Activated CD4-positive, CD25-positive, alpha-beta regulatory T cell treated with anti-CD3 and anti-CD28 coated beads, Interleukin-2, amount 50 U/mL, for 72 hours (primary cell): Measurements from ENCODE around the gene IQUB.
"Not testable (repeated sequence)": the region's sequence is repeated elsewhere in the genome, so short reads cannot be mapped to it uniquely, and the experiment has no call there.

Experiments used
- DNase-seq: peaks from one replicate; pipeline ENCODE4 v3.0.0; 2021

IQUB gene

DNA sequence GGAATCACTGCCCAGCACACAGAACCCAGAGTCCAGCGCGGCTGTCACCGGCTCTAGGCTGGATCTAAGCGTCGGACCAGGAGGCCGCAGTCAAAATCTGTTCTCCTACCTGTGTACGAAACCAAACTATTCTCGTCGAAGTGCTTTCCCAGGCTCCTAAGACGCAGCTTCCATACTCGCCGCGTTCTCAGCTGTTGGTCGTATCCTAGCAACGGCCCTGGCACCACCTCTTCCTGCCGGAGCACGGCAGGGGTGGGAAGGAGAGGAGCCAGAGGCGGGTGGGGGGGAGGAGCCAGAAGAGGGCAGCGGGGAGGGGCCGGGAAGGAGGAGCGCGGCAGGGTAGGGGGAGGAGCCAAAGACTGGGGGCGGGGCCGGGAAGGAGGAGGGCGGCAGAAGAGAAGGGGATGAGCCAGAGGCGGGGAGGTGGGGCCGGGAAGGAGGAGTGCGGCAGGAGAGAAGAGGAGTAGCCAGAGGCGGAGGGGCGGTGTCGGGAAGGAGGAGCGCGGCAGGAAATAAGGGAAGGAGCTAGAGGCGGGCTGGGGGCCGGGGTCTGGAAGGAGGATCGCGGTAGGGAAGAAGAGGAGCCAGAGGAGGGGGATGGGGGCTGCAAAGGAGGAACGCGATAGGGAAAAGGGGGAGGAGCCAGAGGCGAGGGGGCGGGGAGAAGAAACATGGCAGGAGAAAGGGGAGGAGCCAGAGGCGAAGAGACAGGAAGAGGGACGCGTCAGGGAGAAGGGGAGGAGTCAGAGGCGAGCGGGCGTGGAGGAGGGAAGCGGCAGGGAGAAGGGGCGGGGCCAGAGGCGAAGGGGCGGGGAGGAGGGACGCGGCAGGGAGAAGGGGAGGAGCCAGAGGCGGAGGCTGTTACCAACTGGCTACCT is at the start of gene IQUB:
Gene IQUB (minus strand): TSS at position 213 of the 878 bp plus-strand sequence. CDS start 22,255 bp downstream, outside the sequence.
- DNase-seq = peak; percentile 94

DNA sequence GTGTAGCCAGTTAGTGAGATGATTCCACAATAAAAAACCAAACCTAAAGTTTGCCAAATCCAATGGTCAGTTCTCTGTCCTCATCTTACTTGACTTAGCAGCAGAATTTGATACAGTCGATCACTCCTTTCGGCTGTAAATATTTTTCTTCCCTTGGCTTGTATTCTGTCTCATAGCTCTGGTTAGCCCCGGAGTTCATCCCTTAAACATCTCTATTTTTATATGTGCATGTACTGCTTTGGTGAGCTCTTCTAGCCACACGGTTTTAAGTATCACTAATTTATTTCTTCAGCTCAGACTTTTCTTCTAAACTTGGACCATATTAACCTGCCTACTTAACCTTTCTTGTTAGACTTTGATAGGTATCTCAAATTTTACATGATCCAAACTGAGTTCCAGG is 49.4 kb upstream of the IQUB start:
- no peak for DNase-seq

GRCh38 chr7:123581162-123581459 is 46.7 kb upstream of the IQUB start:
- no peak for DNase-seq

DNA sequence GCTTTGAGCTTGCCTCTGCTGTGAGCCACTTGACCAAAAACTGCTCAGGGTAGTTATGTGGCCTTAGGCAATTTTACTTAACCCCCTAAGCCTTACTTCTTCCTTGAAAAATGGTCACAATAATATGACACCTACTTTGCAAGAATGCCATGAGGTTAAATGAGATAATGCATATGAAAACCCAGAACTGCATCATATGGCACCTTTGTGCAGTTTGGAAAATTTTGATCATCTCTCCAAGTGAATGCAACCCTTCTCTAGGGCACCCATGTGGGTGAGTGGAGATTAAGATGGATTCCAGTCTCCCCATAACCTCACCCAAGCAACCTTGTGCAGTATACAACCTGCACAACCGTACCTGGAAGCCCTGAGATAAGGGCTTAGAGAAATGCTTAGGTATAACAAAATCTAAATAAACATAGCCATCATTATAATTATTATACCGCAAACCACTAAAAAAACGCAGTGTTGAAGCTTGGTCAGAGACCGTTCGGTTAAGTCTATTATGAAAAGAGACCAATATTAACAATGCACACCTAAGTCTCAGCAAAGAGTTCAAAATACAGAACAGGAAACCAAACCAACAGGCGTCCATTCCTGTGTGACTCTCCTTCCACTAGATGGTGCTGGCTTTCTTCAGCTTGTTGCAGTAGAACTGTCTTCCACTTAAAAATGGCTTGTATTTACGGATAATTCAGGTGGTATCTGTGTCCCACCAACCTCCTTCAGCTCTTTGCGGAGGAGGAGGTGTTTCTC is 46.2 kb upstream of the IQUB start:
- DNase-seq = no peak

DNA sequence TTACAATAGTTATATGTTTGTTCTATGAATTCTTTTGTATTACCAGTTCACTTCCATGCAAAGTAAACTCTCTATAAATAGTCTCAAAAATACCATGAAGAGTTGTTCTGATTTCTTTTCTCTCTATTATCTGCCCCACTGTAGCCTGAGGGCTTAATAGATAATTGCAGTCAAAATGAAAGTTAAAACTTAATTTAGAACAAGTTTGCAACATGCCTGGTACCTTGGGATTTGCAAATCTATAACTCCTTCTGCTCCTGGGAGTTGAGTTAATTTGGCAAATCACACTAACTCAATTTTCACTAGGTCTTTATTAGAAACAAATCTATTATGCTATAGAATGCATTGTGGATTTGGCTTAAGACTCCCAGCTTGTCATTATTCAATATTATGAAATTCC is 45.0 kb upstream of the IQUB start:
- no peak for DNase-seq

DNA sequence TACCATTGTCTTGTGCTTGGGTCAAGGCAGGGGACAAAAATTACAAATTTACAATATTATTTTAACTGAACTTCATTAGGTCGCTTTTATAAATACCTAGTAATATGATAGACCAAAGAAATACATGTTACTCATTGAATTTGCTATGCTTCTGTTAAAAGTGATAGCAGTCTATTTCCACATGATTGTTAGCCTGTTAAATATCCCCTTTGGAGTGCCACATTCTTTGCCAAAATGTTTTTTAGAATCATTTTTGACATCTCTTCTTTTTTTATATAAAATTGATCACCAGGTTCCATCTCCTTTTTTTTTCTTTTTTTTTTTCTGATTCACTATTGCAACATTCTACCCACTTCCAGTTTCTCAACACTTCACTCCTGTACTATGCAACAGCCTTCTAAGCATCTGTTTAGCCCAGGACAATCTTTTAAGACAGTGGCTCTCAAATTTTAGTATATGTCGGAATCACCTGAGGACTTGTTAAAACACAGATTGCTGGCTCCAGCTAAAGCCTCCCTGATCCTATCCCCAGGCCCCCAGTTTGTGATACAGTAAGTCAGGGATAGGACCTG is 39.6 kb upstream of the IQUB start:
- no peak for DNase-seq

DNA sequence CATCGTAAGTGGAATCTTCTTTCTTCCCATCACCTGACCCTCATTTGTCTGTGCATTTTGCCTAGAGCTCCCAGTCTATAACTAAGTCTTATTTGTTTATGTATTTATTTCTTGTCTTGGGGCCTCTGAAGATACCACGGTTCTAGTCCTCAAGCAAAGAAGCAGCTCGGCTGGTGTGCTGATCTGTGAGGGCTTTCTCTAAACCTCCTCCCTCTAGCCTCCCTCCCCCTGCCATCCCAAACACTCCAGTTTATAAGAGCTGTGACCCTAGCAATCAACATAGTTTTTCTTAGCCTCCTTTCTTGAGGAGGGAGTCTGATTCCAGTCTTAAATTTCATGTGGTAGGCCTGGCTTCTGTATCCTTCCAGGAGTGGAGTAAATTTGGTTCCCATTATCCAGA is 38.9 kb upstream of the IQUB start:
- DNase-seq = no peak

DNA sequence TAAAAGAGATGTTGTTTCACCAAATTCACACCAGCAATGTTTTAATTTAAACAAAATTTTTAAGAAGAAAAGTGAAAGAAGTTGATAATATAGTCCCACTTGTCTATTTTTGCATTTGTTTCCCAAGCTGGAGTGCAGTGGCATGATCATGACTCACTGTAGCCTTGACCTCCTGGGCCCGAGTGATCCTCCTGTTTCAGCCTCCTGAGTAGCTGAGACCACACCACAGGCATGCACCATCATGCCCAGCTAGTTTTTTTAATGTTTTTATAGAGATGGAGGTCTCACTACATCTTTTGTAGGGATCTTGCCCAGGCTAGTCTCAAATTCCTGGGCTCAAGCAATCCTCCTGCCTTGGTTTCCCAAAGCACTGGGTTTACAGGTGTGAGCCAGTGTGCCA is 37.3 kb upstream of the IQUB start:
- DNase-seq = no peak

GRCh38 chr7:123571187-123571586 is 36.8 kb upstream of the IQUB start:
- DNase-seq = no peak

GRCh38 chr7:123570390-123571182 is 36.2 kb upstream of the IQUB start:
- no peak for DNase-seq

DNA sequence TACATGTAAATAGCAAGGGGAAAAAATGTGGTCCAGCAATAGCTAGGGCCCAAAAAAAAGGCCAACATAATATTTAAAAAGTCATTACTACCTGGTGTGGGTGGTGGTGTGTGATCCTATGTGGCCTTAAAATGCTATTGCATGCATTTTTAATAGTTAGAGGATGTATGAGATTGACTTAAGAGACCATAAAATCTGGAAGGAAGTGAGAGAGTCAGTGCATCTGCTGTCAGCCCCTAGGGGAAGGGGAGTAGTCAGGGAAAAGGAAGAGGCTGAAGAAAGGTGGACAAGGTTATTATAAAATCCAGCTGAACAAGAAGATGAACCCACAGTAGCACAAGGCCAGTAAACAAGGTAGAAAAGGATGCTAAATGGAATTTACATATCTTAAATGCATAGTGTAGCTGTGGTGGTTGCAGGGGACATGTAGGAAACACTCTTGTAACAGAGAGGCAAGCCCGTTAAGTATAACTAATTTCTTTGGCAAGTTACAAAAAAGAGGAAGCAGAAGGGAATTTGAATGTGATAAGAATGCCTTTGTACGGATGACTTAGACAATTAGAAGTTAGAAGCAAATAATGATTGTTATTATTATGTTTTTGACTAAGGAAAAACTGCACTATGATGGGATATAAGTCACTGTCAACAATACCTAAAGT is 35.1 kb upstream of the IQUB start:
- DNase-seq = no peak

DNA sequence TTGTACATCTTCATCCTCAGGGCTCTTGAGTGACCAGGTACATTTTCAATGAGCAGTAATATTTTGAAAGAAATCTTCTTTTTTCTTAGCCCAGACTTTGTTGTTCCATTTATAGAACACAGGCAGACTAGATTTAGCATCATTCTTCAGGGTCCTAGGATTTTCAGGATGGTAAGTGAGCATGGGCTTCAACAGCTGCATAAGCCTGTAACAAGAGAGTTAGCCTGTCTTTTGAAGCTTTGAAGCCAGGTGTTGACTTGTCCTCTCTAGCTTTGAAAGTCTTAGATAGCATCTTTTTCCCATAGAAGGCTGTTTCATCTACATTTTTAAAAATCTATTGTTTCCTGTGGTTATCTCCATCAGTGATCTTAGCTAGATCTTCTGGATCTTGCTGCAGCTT is 27.7 kb upstream of the IQUB start:
- DNase-seq = no peak

DNA sequence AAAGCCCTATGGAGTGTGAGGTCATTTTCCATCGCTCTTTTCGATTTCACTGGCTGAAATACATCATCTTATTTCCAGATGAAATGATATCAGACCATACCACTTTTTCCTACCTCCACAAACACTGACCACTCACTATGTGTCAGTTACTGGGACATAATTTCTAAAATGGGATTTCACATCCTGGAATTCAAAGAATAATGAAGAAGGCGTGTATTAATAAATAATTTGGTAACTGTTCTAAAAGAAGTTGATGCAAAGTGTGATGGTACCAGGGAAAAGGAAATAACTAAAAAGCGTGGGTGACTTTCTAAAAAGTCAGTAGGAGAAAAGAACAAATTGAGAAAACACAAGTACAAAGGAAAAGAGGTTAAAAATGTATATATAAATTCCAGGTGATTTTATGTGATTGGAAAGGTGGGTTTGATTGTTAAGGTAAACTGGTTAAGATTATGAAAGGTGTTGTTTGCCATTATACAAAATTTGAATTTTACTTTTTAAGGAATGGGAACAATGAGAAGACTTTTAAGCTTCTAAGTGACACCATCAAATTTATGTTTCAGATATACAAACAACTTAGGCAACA is 24.0 kb upstream of the IQUB start:
- DNase-seq = no peak

DNA sequence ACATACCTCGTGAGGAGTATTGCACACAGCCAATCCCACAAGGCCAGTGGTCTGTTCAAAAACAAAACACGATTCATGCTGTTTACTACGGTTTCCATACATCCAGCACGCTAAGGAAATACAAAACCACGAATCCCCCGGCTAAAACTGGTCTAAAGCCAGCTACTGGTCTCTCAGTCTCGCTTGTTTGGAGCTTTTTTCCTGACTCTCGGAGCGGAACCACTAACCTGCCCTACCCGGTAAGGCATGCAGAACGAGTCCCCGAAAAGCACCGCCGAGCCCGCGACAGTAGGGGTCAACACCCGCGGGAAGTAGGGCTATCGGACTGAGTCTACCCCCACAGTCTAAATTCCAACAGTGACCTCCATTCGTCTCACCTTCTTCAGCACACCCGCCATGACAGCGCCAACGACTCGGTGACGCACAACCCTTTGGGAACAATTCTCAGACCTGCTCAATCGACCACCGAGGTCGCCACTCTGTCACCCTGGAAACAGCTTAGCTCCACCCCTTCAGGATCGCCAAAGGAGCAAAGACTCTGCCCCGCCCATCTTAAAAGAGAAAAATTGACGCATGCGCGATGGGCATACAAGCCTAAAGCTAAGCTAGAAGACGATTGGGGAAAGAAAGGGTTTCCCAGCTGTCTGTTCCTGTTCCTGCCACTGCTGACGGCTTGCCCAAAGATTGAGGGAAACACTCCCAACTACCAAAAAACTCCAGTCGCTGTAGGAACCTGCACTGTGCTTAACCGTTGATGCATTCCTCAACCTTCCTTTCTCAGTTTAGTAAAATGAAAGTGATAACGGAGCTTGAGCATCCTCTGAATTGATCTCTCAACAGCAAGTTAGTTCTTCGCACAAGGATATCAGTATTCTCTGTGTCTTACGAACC is 23.2 kb upstream of the IQUB start, which contains the start of gene NDUFA5:
Gene NDUFA5 (minus strand): TSS at position 421 of the 891 bp plus-strand sequence. CDS start 23 bp downstream, at position 398.
- DNase-seq = peak; percentile 89

DNA sequence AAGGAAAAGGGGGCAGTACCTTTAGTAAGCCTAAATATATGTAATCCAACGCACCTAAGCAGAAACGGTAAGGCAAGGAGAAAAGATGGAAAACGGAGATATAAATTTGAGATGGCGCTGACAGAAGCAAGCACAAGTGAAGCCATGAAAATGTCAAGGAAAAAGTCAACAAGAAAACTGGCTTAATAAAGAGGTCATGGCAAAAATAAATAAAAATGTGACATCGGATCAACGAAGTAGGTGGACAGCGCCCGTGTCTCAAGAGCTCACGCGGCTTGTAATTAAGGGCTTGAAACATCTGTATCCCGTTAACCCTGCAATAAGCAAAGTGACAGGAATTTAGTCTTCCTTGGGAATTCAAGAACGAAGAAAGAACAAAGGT is 22.6 kb upstream of the IQUB start:
- DNase-seq = no peak

- DNase-seq = no peak
These were observed 21.1 kb upstream of the IQUB start for GRCh38 chr7:123555484-123555883.

- no peak for DNase-seq
These were observed 18.8 kb upstream of the IQUB start for GRCh38 chr7:123553159-123553558.

DNA sequence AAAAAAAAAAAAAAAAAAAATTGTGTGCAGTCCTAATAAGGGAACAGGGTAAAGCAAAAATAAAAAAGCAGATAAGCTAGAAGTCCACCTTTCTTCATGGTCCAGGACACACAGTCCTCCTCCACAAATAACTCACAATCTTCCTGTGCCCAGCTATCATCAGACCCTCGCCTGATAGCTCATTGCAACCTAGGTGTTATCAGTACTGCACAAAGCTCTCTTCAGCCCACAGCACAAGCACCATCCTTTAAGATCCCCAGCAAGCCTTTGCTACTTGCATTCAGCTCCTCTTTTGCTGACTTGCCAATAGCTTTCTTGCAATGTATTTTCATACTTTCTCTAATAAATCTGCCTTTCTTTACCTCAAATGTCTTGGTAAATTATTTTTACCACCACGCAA is 18.2 kb upstream of the IQUB start:
- no peak for DNase-seq

- DNase-seq = not testable (repeated sequence)
These were observed 17.7 kb upstream of the IQUB start for GRCh38 chr7:123552134-123552533.

DNA sequence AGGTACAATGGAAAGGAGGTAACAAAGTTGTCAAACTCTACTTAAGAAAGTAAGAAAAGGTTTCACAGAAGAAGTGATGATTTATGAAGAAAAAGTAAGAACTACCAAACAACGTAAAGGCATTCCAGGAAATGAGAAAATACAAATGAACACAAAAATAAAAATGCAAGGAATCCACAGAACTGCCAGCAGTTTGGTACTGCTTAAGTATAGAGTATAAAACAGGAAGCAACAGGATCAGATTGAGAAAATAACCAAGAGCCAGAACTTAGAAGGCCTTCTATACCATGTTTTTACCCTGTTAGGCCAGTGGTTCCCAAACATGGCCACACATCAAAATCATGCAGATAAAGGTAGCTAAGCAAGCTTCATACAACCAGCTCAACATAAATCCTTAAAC is 14.0 kb upstream of the IQUB start:
- DNase-seq = no peak

DNA sequence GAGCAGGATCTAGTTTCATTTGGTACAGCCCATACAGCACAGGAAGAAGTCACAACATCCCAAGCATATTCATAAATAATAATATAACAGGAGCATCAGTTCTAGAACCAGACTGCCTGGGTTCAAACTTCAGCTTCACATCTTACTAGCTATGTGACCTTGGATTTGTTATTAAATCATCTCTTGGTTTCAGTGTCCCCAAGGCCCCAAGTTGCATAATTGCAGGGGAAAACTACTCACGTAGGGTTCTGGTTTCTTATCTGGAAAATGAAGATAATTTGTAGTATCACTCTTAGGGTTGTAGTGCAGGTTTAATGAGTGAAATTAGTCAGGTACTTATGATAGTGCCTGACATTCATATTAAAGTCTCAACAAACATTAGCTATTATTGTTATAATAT is 5.5 kb upstream of the IQUB start:
- DNase-seq = no peak
